Glutamatergic neuron (in vitro differentiated cells): ENCODE results near the gene BMP8A. TPM values are rescaled to one million over a fixed set of nuclear protein-coding genes. Genes with fewer than 3 reads are reported as not detected.
A peak's percentile ranks its signal among the peaks of the same experiment; 100 is the strongest.
"Not testable (repeated sequence)": the region's sequence is repeated elsewhere in the genome, so short reads cannot be mapped to it uniquely, and the experiment has no call there.

ENCODE experiments used
- DNase-seq: peaks from one replicate; pipeline ENCODE4 v3.0.0; 2022
- H3K27ac Mint-ChIP-seq: one replicate; pipeline ENCODE4 v1.8.0; 2020; ENCODE audit warnings: mild to moderate bottlenecking, mixed read lengths, inconsistent platforms; ENCODE audit not compliant: unreplicated experiment
- H3K27me3 Mint-ChIP-seq: one replicate; pipeline ENCODE4 v1.8.0; 2020; ENCODE audit warnings: mild to moderate bottlenecking, moderate library complexity, mixed read lengths, inconsistent platforms; ENCODE audit not compliant: unreplicated experiment
- H3K36me3 Mint-ChIP-seq: one replicate; pipeline ENCODE4 v1.8.0; 2020; ENCODE audit warnings: mild to moderate bottlenecking, mixed read lengths, inconsistent platforms; ENCODE audit not compliant: unreplicated experiment
- H3K4me1 Mint-ChIP-seq: one replicate; pipeline ENCODE4 v1.8.0; 2020; ENCODE audit warnings: mild to moderate bottlenecking, low read depth, mixed read lengths, inconsistent platforms; ENCODE audit not compliant: unreplicated experiment
- H3K4me3 Mint-ChIP-seq: one replicate; pipeline ENCODE4 v1.8.0; 2020; ENCODE audit warnings: mild to moderate bottlenecking, mixed read lengths, inconsistent platforms; ENCODE audit not compliant: unreplicated experiment
- H3K9me3 Mint-ChIP-seq: one replicate; pipeline ENCODE4 v1.8.0; 2020; ENCODE audit warnings: mild to moderate bottlenecking, moderate library complexity, mixed read lengths, inconsistent platforms; ENCODE audit not compliant: unreplicated experiment
- CTCF ChIP-seq: fragments of 200-600 bp; sonication (generic); IDR thresholded peaks from one replicate; pipeline ENCODE4 v1.5.0; 2021; ENCODE audit not compliant: partially characterized antibody, unreplicated experiment
- total RNA-seq: library from RNA; stranded (reverse); fragmentation: NEBNext Ultra II Directional; extraction: Animal tissue kit (Norgen Biotek cat#: 25700); gene quantifications from one replicate; pipeline ENCODE4 v1.2.1, GENCODE V29; 2021; ENCODE audit not compliant: unreplicated experiment

The BMP8A gene
- total RNA-seq, 1 donor from 2014 or later, result 0.37 TPM

GRCh38 chr1:39472826-39473225, 18.6 kb upstream of the BMP8A start:
- no peak for DNase-seq
- H3K4me3 Mint-ChIP-seq, result no peak overlapping the region
- H3K4me1 Mint-ChIP-seq, result no peaks in the 10 kb centered on the region
- peaks cover 18% of the 10 kb centered on the region for H3K27me3 Mint-ChIP-seq
- no peaks in the 10 kb centered on the region for H3K36me3 Mint-ChIP-seq
- peaks cover 14% of the 10 kb centered on the region for H3K9me3 Mint-ChIP-seq
- no peak overlapping the region for H3K27ac Mint-ChIP-seq
- no peak for TF ChIP-seq CTCF

- Mint-ChIP-seq H3K27me3 (peaks cover 18% of the 10 kb centered on the region), H3K4me1 (no peaks in the 10 kb centered on the region), H3K36me3 (no peaks in the 10 kb centered on the region), H3K9me3 (peaks cover 14% of the 10 kb centered on the region), H3K4me3 (no peak overlapping the region), H3K27ac (no peak overlapping the region)
- DNase-seq, result no peak
- TF ChIP-seq CTCF, result no peak
Measured at GRCh38 chr1:39473324-39473723, 18.1 kb upstream of the BMP8A start.

- Mint-ChIP-seq H3K36me3 (peaks cover 4% of the 10 kb centered on the region), H3K4me1 (peaks cover 2% of the 10 kb centered on the region), H3K27me3 (peaks cover 15% of the 10 kb centered on the region), H3K4me3 (no peak overlapping the region), H3K27ac (peak overlapping the region; percentile 36), H3K9me3 (peaks cover 12% of the 10 kb centered on the region)
- TF ChIP-seq CTCF, result no peak
- no peak for DNase-seq
Measured at GRCh38 chr1:39474810-39475209, 16.6 kb upstream of the BMP8A start.

- peaks cover 16% of the 10 kb centered on the region for H3K27me3 Mint-ChIP-seq
- not testable (repeated sequence) for H3K27ac Mint-ChIP-seq, H3K36me3 Mint-ChIP-seq
Measured at GRCh38 chr1:39475551-39475950, 15.9 kb upstream of the BMP8A start.

GRCh38 chr1:39478126-39478915, 13.1 kb upstream of the BMP8A start:
- Mint-ChIP-seq H3K27ac (no peak overlapping the region), H3K9me3 (peaks cover 18% of the 10 kb centered on the region)

More at GRCh38 chr1:39475551-39475950, 15.9 kb upstream of the BMP8A start:
- peaks cover 12% of the 10 kb centered on the region for H3K9me3 Mint-ChIP-seq
- DNase-seq, H3K4me1 Mint-ChIP-seq, H3K4me3 Mint-ChIP-seq: not testable (repeated sequence)

More at GRCh38 chr1:39478126-39478915, 13.1 kb upstream of the BMP8A start:
- Mint-ChIP-seq H3K4me3 (no peak overlapping the region), H3K36me3 (peaks cover 7% of the 10 kb centered on the region), H3K4me1 (peaks cover 6% of the 10 kb centered on the region), H3K27me3 (peaks cover 19% of the 10 kb centered on the region)
- no peak for TF ChIP-seq CTCF
- no peak for DNase-seq
